SK-N-SH (cell line): ENCODE measurements around the gene TBC1D5. TPM values are rescaled to one million over a fixed set of nuclear protein-coding genes. Genes with fewer than 3 reads are reported as not detected.
A peak's percentile ranks its signal among the peaks of the same experiment; 100 is the strongest.

Experiments used
- CTCF ChIA-PET: fragments of 300-600, 350-600 bp; formaldehyde crosslinking; extraction: SDS; loops from one replicate; lab custom pipeline; 2021; lab: Yijun Ruan, JAX
- POLR2A ChIA-PET: fragments of 350-600 bp; sonication (Branson Sonifier 250); formaldehyde crosslinking; extraction: SDS; loops from one replicate; lab custom pipeline; 2020; ENCODE audit warnings: antibody characterized with exemption, inconsistent platforms; lab: Yijun Ruan, JAX
- DNase-seq: peaks from one replicate; pipeline ENCODE4 v3.0.0; 2012
- H2AFZ ChIP-seq: fragments of 200-600 bp; sonication (generic); 2 replicates; pipeline ENCODE4 v1.8.1; 2016; ENCODE audit warnings: antibody characterized with exemption, mild to moderate bottlenecking, low read depth
- H3F3A ChIP-seq: fragments of 200-600 bp; sonication (generic); replicated peaks from 2 replicates; pipeline ENCODE3; 2016; ENCODE audit warnings: antibody characterized with exemption, mild to moderate bottlenecking; ENCODE audit not compliant: insufficient read depth
- H3K27ac ChIP-seq, 2 experiments: fragments of 200-500 bp in 1 of 2; fragments of 200-600 bp in 1 of 2; sonication (Bioruptor generic) in 1 of 2; sonication (generic), shearing (Covaris generic) in 1 of 2; 2 replicates each; pipeline versions ENCODE4 v1.5.1 to v1.6.1; 2014 to 2016; ENCODE audit warnings: low read depth in 2 of 2, inconsistent platforms in 1 of 2, low read length in 1 of 2, mild to moderate bottlenecking in 1 of 2, mixed read lengths in 1 of 2
- H3K27me3 ChIP-seq: fragments of 200-600 bp; sonication (generic), shearing (Covaris generic); 2 replicates; pipeline ENCODE4 v1.6.1; 2016; ENCODE audit warnings: mixed run types; ENCODE audit not compliant: insufficient read depth
- H3K36me3 ChIP-seq, 2 experiments: fragments of 200-500 bp in 1 of 2; fragments of 200-600 bp in 1 of 2; sonication (Bioruptor generic) in 1 of 2; sonication (generic) in 1 of 2; replicated peaks in 1 of 2; 2 replicates each; pipeline versions ENCODE3 to v1.5.1; 2014 to 2016; ENCODE audit warnings: low read length in 1 of 2, mild to moderate bottlenecking in 1 of 2; ENCODE audit not compliant: insufficient read depth in 2 of 2, control insufficient read depth in 1 of 2
- H3K4me1 ChIP-seq, 2 experiments: fragments of 200-500 bp in 1 of 2; fragments of 200-600 bp in 1 of 2; sonication (Bioruptor generic) in 1 of 2; sonication (generic), shearing (Covaris generic) in 1 of 2; 2 replicates each; pipeline versions ENCODE4 v1.5.1 to v1.6.1; 2014 to 2016; ENCODE audit warnings: low read depth in 1 of 2, low read length in 1 of 2, mixed run types in 1 of 2; ENCODE audit not compliant: insufficient read depth in 2 of 2, control insufficient read depth in 1 of 2
- H3K4me2 ChIP-seq: fragments of 200-600 bp; sonication (generic), shearing (Covaris generic); 2 replicates; pipeline ENCODE4 v1.6.1; 2017; ENCODE audit warnings: mixed run types
- H3K4me3 ChIP-seq, 2 experiments: fragments of 200-500 bp in 1 of 2; fragments of 200-600 bp in 1 of 2; sonication (Bioruptor generic) in 1 of 2; sonication (generic), shearing (Covaris generic) in 1 of 2; 2 replicates each; pipeline versions ENCODE4 v1.5.1 to v1.8.1; 2014 to 2016; ENCODE audit warnings: low read depth in 2 of 2, inconsistent platforms in 1 of 2, low read length in 1 of 2, mild to moderate bottlenecking in 1 of 2, mixed read lengths in 1 of 2, moderate library complexity in 1 of 2
- H3K79me2 ChIP-seq: fragments of 200-600 bp; sonication (generic); 2 replicates; pipeline ENCODE4 v1.8.1; 2017; ENCODE audit warnings: mild to moderate bottlenecking; ENCODE audit not compliant: insufficient read depth
- H3K9ac ChIP-seq: fragments of 200-600 bp; sonication (generic); 2 replicates; pipeline ENCODE4 v1.6.1; 2017; ENCODE audit warnings: mixed run types
- H3K9me2 ChIP-seq: fragments of 200-600 bp; sonication (generic); 2 replicates; pipeline ENCODE4 v1.6.1; 2017; ENCODE audit warnings: mixed run types
- H3K9me3 ChIP-seq: fragments of 200-600 bp; sonication (generic); 2 replicates; pipeline ENCODE4 v1.6.1; 2017; ENCODE audit warnings: mixed run types, mild to moderate bottlenecking, moderate library complexity
- H4K20me1 ChIP-seq: fragments of 200-600 bp; sonication (generic); 2 replicates; pipeline ENCODE4 v1.6.1; 2017; ENCODE audit warnings: mild to moderate bottlenecking, mixed run types; ENCODE audit not compliant: insufficient read depth
- MEF2A ChIP-seq: IDR thresholded peaks from 2 replicates; pipeline ENCODE4 v1.4.0; 2012; ENCODE audit warnings: low read depth, borderline replicate concordance
- MXI1 ChIP-seq: IDR thresholded peaks from 2 replicates; pipeline ENCODE4 v1.6.1; 2012; ENCODE audit warnings: mild to moderate bottlenecking, low read depth, low read length, improper control_type of control experiment
- NRF1 ChIP-seq: IDR thresholded peaks from 2 replicates; pipeline ENCODE4 v1.6.1; 2012; ENCODE audit warnings: low read depth, mild to moderate bottlenecking, low read length
- SIN3A ChIP-seq: IDR thresholded peaks from 2 replicates; pipeline ENCODE4 v1.6.1; 2012; ENCODE audit warnings: low read depth, mild to moderate bottlenecking, low read length, moderate library complexity, borderline replicate concordance
- USF1 ChIP-seq: IDR thresholded peaks from 2 replicates; pipeline ENCODE4 v1.4.0; 2012; ENCODE audit warnings: low read depth, borderline replicate concordance
- WGBS: methylation state at CpG from one replicate; pipeline ENCODE4 v1.1.6; 2017; ENCODE audit warnings: low lambda C conversion rate; 5-methylcytosine and 5-hydroxymethylcytosine counted together
- polyA plus RNA-seq, 3 experiments: library from polyadenylated mRNA; depleted of rRNA; stranded (reverse); fragments of >200 nt; gene quantifications; 2 replicates each; pipeline ENCODE4 v1.2.3, GENCODE V29; 2012

TBC1D5 gene
- polyA plus RNA-seq, 1 of the 3 experiments (the other 2 are of a cell fraction): 19.5 TPM

GRCh38 chr3:17157713-17158112 is 584.7 kb downstream of the TBC1D5 start:
- no peak for TF ChIP-seq USF1
- TF ChIP-seq MEF2A: peak; percentile 64; the same call in 1 of the 2 replicates

GRCh38 chr3:17156864-17157263 is 585.6 kb downstream of the TBC1D5 start:
- no peak for DNase-seq
- Histone ChIP-seq H3K27me3 (no peaks in the 10 kb centered on the region), H3K9me2 (no peaks in the 10 kb centered on the region), H3K9ac (no peak overlapping the region), H3K4me2 (no peak overlapping the region), H3K9me3 (no peaks in the 10 kb centered on the region), H4K20me1 (no peaks in the 10 kb centered on the region), H3K4me3 (no peak overlapping the region), H3K4me1 (peaks cover 3 to 11% of the 10 kb centered on the region in 2 experiments; a peak in 1 of 4 replicates), H3K27ac (peak overlapping the region in 1 of 2 experiments; percentile 74; a peak in 2 of 4 replicates), H2AFZ (no peak overlapping the region), H3K79me2 (no peaks in the 10 kb centered on the region), H3F3A (peaks cover 12% of the 10 kb centered on the region), H3K36me3 (peaks cover 0 to 14% of the 10 kb centered on the region in 2 experiments)
- ChIA-PET CTCF (interaction anchor here (1.2 kb wide), 1 partner anchor 20 kb away, joined by 4 read pairs; no protein-coding TSS in a partner anchor), POLR2A (no interaction called here)
- no peak for TF ChIP-seq SIN3A
- 100% methylated on average over 7 of the region's 10 CpGs for WGBS

More at GRCh38 chr3:17157713-17158112, 584.7 kb downstream of the TBC1D5 start:
- Histone ChIP-seq H3K4me1 (peaks cover 5 to 11% of the 10 kb centered on the region in 2 experiments; a peak in 1 of 4 replicates), H2AFZ (no peak overlapping the region), H3K36me3 (peaks cover 0 to 22% of the 10 kb centered on the region in 2 experiments), H3K9me3 (no peaks in the 10 kb centered on the region), H3K9me2 (no peaks in the 10 kb centered on the region), H3F3A (peaks cover 12% of the 10 kb centered on the region), H3K27me3 (no peaks in the 10 kb centered on the region), H3K4me3 (no peak overlapping the region), H4K20me1 (no peaks in the 10 kb centered on the region), H3K4me2 (peak overlapping the region; percentile 56; the same call in 1 of the 2 replicates), H3K27ac (peak overlapping the region in 1 of 2 experiments; percentile 74; a peak in 2 of 4 replicates), H3K79me2 (no peaks in the 10 kb centered on the region), H3K9ac (no peak overlapping the region; the same call in 1 of the 2 replicates)
- ChIA-PET CTCF (interaction anchor here (0.7 to 1.4 kb wide), 4 partner anchors 12 to 100 kb away, joined by 3 to 4 read pairs (median 3); no protein-coding TSS in a partner anchor), POLR2A (no interaction called here)
- DNase-seq: no peak
- 70% methylated on average over 2 of the region's 2 CpGs for WGBS

GRCh38 chr3:17155951-17156350 is 586.5 kb downstream of the TBC1D5 start:
- Histone ChIP-seq H3K9me2 (no peaks in the 10 kb centered on the region), H3F3A (peaks cover 12% of the 10 kb centered on the region), H3K9me3 (no peaks in the 10 kb centered on the region), H3K27me3 (no peaks in the 10 kb centered on the region), H2AFZ (no peak overlapping the region), H3K4me2 (no peak overlapping the region), H3K4me1 (0 out of 4 replicates have a peak, but pooled peaks cover 0 to 11% of the 10 kb centered on the region in 2 experiments), H3K4me3 (no peak overlapping the region), H3K36me3 (peaks cover 0 to 14% of the 10 kb centered on the region in 2 experiments), H4K20me1 (no peaks in the 10 kb centered on the region), H3K79me2 (no peaks in the 10 kb centered on the region), H3K27ac (no peak overlapping the region), H3K9ac (no peak overlapping the region)
- TF ChIP-seq NRF1: no peak
- TF ChIP-seq MEF2A: no peak
- TF ChIP-seq MXI1: no peak
- no peak for DNase-seq
- ChIA-PET CTCF (interaction anchor here (1.2 kb wide), 1 partner anchor 21 kb away, joined by 4 read pairs; no protein-coding TSS in a partner anchor), POLR2A (no interaction called here)
- 100% methylated on average over 1 of the region's 1 CpG for WGBS
